HepG2 (cell line): Measurements from ENCODE around the gene TMEM63C. TPM values are rescaled to one million over a fixed set of nuclear protein-coding genes. Genes with fewer than 3 reads are reported as not detected.
A peak's percentile ranks its signal among the peaks of the same experiment; 100 is the strongest.

ENCODE experiments used
- AFF4 ChIP-seq: sonication (generic); formaldehyde crosslinking; IDR thresholded peaks from 2 replicates; pipeline ENCODE4 v1.4.0; 2020; ENCODE audit warnings: missing genetic modification reagents
- HBP1 ChIP-seq: IDR thresholded peaks from 2 replicates; pipeline ENCODE4 v1.6.1; 2016; ENCODE audit warnings: low read depth, control low read depth
- HNF1B ChIP-seq: sonication (generic); formaldehyde crosslinking; IDR thresholded peaks from 2 replicates; pipeline ENCODE4 v1.5.1; 2020; ENCODE audit warnings: mild to moderate bottlenecking, moderate library complexity, missing genetic modification reagents
- HNRNPLL ChIP-seq: fragments of 200-400 bp; formaldehyde crosslinking; IDR thresholded peaks from 2 replicates; pipeline ENCODE4 v1.6.1; 2017; ENCODE audit warnings: mild to moderate bottlenecking, low read depth, low read length; ENCODE audit not compliant: poor library complexity, severe bottlenecking
- MATR3 ChIP-seq: sonication (generic); formaldehyde crosslinking; IDR thresholded peaks from 2 replicates; pipeline ENCODE4 v1.4.0; 2020; ENCODE audit warnings: missing genetic modification reagents
- NFE2L1 ChIP-seq: sonication (generic); formaldehyde crosslinking; IDR thresholded peaks from 2 replicates; pipeline ENCODE4 v1.4.0; 2020; ENCODE audit warnings: missing genetic modification reagents, mild to moderate bottlenecking, borderline replicate concordance
- RAD21 ChIP-seq: fragments of 450-650 bp; formaldehyde crosslinking; IDR thresholded peaks from 2 replicates; pipeline ENCODE4 v1.5.0; 2020; ENCODE audit warnings: mild to moderate bottlenecking
- ZBTB39 ChIP-seq: sonication (generic); formaldehyde crosslinking; IDR thresholded peaks from 2 replicates; pipeline ENCODE4 v1.5.0; 2020; ENCODE audit warnings: missing genetic modification reagents
- polyA plus RNA-seq, 8 experiments: library from polyadenylated mRNA; depleted of rRNA in 3 of 8; stranded (reverse) in 7 of 8; unstranded in 1 of 8; fragments of >200 nt; fragmentation: Illumina TruSeq in 4 of 8; extraction: Trizol in 4 of 8; gene quantifications; 2 replicates each; pipeline versions ENCODE4 v1.2.1 to v1.2.3, GENCODE V29; 2011 to 2016; ENCODE audit warnings: low read depth in 4 of 8, missing spikeins in 1 of 8, mixed read lengths in 1 of 8; ENCODE audit not compliant: insufficient read depth in 1 of 8
- total RNA-seq, 5 experiments: library from RNA; depleted of rRNA; stranded (reverse); fragments of >200 nt; fragmentation: Illumina TruSeq; extraction: Trizol; gene quantifications; 2 replicates each; pipeline ENCODE4 v1.2.3, GENCODE V29; 2016; ENCODE audit warnings: low read depth in 1 of 5
- TF ChIP-seq, protein P1 (sequence below): sonication (generic); formaldehyde crosslinking; IDR thresholded peaks from 2 replicates; pipeline ENCODE4 v1.5.1; 2020; ENCODE audit warnings: missing genetic modification reagents, mild to moderate bottlenecking, borderline replicate concordance

The TMEM63C gene
- total and polyA plus RNA-seq, 2 of the 13 experiments (the other 11 are each of a cell fraction or from before 2014, with no cell fraction given) = 0.17 to 0.27 TPM

- TF ChIP-seq ZBTB39 (CRISPR knock-in tag) = no peak
- no peak for TF ChIP-seq NFE2L1
- no peak for TF ChIP-seq HNF1B (CRISPR knock-in tag)
- TF ChIP-seq, protein P1, sequence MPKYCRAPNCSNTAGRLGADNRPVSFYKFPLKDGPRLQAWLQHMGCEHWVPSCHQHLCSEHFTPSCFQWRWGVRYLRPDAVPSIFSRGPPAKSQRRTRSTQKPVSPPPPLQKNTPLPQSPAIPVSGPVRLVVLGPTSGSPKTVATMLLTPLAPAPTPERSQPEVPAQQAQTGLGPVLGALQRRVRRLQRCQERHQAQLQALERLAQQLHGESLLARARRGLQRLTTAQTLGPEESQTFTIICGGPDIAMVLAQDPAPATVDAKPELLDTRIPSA = no peak
- peak; percentile 42 for TF ChIP-seq HNRNPLL
- TF ChIP-seq MATR3 (CRISPR knock-in tag) = no peak
- 0 out of 2 replicates have a peak, but pooled peaks have one; percentile 24 for TF ChIP-seq RAD21
- TF ChIP-seq AFF4 (CRISPR knock-in tag) = no peak
- no peak for TF ChIP-seq HBP1 (CRISPR knock-in tag)
Observed at GRCh38 chr14:77141214-77142004, 40.2 kb upstream of the TMEM63C start, which contains the start of gene ZDHHC22 (continued).
